Renal cortical epithelial cell (primary cell): ENCODE data around the gene SFT2D1. TPM values are rescaled to one million over a fixed set of nuclear protein-coding genes. Genes with fewer than 3 reads are reported as not detected.
"Not testable (repeated sequence)": the region's sequence is repeated elsewhere in the genome, so short reads cannot be mapped to it uniquely, and the experiment has no call there.

Source experiments
- DNase-seq: peaks from one replicate; pipeline ENCODE4 v3.0.0-alpha.2; 2011; ENCODE audit warnings: low read depth
- total RNA-seq: library from RNA; depleted of rRNA; stranded (reverse); fragments of >200 nt; gene quantifications from 2 replicates; pipeline ENCODE4 v1.2.3, GENCODE V29; 2014

SFT2D1 gene
- total RNA-seq = 49.9 and 69.3 TPM in 2 replicates

DNA sequence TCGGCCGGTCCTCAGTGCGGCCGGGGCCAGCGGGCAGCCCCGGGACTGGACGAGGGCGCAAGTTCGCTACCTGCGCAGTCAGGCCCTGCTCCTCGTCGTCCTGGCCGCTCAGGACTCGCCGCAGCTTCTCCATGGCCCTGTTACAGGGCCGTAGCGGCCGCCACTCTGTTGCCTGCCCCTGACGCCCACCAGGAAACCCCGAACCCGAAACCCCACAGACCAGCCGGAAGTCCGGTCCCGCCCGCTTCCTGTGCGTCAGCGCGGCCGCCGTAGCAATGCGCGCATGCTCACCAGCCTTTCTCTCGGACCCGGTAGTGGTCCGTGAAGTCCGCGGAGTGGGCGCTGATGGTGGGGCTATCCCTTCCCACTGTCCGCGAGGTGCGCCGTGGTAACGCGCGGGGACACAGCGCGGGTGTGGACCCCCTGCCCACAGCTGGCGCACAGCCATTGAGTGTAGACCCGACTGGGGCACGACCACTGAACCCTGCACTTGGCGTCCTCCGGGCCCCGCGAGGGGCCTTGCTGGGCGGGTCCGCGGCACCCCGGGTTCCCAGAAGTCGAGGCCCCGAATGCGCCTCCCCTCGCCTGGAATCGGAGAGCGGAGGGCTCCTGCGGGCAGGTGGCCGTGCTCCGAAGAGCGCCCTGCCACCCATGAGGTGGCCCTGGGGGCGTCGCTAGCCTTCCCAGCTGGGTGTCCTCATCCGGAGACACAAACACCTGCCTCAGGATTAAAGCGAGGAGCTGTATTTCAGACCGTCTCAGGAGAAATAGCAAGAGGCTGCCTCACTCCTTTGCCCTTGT, at the start of gene SFT2D1:
SFT2D1 (minus strand) TSS at position 197 of the 801 bp plus-strand sequence; CDS start at position 133, 64 bp downstream.
- DNase-seq = peak; percentile 55

DNA sequence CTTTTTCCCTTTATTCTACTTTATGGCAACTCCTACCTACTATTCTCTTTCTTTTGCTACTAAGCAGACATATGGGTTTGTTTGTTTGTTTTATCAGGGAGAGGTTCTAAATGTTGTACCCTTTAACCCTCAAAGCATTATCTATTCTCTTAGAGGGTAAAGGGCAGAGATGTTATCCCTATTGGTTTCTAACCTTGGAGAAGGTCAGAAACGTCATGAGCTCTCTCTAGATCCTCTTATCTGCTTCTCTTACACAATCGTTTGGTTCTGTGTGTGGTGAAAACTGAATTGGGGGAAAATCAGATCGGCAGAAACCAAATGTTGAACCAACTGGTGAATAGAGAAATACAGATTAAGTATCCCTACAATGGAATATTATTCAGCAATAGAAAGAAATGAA, 46.8 kb upstream of the SFT2D1 start:
- no peak for DNase-seq

DNA sequence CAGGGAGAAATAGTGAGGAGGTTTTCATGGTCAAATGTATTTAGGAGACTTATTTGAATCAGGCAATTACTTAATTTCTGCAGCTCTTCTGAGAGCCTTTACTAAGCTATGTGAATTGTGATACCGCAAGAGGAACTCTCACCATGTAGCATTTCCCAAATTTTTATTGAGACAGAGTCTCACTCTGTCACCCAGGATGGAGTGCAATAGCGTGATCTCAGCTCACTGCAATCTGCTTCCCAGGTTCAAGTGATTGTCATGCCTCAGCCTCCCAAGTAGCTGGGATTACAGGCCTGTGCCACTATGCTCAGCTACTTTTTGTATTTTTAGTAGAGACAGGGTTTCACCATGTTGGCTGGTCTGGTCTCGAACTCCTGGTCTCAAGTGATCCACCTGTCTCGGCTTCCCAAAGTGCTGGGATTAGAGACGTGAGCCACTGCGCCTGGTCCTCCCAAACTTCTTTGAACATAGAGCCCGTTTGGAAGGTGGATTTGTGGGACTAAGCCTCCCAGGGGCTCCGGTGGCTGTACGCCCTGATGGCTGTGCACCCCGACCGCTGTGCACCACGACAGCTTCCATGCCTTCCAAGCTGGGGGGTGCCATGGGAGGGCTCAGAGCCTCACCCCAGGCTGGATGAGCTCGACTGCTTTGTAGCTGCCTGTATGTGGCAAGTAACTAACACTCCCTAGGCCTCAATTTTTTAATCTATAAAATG, 46.1 kb upstream of the SFT2D1 start:
- DNase-seq = no peak

DNA sequence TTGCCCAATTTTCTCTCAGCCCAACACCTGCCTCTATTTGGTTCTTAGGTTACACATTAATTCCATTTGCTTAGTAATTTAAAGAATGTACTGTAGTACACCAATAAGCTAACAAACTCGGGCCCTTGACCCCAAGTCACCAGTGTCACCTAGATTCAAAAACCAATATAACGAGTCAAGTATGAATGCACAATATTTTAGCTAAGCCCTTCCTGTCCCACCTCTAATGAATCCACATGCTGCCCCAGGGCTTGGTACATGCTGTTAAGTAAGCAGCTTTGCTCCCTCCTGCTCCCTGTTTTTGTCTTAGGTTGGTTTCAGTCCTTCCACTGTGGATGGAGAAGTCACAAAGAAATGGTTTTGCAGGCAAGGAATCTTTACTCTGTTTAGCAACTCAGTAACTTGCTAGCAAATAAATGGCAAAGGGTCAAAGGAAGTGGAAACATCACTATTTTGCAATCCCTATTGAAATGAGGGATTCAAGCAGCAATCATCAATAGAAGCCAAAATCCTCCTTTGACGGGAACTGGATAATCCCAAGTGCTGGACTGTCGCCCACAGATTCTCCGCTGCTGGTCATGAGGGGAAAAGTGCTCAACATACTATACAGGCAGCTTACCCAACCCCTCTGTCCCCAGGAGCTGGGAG, 45.4 kb upstream of the SFT2D1 start:
- peak; percentile 82 for DNase-seq

DNA sequence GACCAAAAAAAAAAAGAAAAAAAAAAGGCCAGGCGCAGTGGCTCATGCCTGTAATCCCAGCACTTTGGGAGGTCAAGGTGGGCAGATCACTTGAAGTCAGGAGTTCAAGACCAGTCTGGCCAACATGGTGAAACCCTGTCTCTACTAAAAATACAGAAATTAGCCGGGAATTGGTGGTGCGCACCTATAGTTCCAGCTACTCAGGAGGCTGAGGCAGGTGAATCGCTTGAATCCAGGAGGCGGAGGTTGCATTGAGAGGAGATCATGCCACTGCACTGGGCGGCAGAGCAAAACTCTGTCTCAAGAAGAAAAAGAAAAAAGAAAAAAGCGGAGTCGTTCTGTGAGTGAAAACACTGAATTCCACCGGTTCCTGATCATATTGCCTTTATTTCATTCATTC, 44.8 kb upstream of the SFT2D1 start:
- DNase-seq = not testable (repeated sequence)

DNA sequence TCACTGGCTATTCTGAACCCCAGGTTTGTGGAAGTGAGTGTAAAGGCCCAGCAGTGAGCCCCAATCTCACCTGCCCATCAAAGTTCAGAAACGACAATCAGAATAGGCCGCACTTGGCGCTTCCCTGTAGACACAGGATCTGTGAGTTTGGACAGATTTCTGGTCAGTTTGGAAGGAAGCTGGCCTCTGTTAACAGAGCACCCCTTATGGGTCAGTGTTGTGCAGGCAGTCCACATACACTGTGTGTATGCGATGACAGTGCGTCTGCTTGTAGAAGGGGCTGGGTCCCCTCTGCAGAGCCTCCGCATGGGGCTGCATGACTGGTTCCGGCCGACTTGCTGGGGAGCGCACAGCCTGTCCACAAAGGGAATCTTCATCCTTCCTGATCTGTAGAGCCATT, 43.8 kb upstream of the SFT2D1 start:
- no peak for DNase-seq

DNA sequence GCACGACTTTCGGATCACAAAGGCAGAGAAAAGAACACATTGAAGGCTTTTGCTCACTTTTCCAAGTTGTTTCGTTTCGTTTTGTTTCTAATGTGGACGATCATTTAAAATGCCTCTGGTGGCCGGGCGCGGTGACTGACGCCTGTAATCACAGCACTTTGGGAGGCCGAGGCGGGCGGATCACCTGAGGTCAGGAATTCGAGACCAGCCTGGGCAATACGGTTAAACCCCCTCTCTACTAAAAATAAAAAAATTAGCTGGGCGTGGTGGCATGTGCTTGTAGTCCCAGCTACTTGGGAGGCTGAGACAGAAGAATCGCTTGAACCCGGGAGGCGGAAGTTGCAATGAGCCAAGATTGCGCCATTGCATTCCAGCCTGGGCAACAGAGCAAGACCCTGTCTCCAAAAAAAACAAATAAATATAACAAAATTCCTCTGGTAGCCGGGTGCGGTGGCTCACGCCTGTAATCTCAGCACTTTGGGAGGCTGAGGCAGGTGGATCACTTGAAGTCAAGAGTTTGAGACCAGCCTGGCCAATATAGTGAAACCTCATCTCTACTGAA, 41.5 kb upstream of the SFT2D1 start:
- DNase-seq = not testable (repeated sequence)

DNA sequence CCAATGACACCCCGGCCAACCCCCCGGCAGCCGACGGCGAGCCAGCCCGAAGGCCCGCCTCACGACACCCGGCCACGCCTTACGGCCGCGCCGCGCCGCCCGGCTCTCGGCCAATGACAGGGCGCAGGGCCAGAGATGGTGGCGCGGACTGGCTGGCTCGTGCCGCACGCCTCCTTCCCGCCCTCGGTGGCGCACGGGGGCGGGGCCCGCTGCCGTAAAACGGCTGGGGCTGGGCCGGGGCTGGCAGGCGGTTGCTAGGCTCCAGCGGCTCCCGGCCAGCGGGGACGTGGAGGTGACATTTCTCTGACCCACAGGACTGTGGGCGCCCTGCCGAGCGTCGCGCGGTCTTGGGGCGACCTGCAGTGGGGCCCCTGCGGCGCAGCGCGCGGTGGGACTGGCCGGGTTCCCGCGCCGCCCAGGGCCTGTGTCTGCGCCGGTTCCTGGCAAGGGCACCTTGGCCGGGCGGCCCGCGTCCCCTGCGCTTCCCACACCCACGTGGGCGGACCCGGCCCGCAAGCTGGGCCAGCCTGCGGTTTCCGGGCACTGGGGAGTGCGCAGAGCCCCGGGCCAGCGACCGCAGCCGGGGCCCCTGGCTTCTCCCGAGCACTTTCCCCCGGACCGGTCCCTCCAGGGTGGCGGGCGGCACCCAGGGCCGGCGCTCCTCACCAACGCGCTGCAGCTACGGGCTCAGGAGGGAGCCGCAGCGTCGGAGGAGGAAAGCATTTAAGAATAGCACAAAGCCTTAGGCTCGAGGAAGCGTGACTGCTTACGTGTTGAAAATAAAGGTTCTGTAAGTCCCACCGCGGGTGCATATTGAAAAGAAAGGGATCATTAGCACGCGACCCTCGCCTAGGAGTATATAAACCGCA, 40.8 kb upstream of the SFT2D1 start, which contains the start of gene MPC1:
MPC1 (minus strand) TSS at position 8 of the 869 bp plus-strand sequence. CDS start 64 bp downstream, outside the sequence.
- peak; percentile 79 for DNase-seq

DNA sequence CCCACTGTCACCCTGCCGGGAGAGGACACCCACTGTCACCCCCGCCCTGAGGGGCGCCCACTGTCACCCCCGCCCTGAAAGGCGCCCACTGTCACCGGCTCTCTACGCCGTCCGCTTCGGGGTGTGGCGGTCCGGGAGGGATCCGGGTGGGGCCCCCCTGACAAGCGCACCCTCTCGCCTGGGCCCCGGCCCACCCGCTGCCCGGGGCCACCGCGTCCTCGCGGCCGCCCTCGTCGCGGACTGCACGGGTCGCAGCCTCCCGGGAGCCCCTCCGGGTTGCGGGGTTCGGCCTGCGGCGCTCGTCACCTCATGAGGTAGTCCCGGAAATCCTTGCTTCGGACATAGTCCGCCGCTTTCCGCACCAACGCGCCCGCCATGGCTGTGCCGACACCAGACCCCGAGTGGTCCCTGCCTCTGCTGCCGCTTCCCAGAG, 40.2 kb upstream of the SFT2D1 start:
- DNase-seq = no peak

DNA sequence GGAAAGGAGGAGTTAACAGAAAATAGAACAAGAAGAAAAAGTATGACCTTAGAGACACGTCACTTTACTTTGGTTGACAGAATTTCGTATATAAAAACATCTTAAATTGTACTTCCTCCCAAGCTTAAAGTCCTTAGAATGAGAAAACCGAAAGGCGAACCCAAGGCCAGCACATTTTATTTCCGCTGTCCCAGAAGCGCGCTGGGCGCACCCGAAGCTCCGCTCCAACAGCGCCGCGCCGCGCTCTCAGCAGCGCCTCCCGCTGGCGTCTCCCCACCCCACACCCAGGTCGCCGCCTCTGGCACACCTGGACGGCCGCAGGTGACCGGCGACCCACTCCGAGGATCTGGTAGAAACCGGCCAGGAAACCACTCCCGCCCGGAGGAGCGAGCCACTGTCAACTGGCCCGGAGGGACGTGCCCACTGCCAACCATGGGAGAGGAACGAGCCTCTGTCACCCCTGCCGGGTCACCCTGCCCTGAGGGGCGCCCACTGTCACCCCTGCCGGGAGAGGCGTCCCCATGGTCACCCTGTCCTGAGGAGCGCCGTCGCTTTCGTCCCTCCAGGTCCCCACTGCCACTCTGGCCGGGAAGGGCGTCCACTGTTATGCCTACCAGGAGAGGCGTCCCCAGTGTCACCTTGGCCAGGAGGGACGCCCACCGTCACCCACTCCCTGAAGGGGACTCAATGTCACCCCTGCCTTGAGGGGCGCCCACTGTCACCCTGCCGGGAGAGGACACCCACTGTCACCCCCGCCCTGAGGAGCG, 39.6 kb upstream of the SFT2D1 start:
- peak; percentile 33 for DNase-seq

DNA sequence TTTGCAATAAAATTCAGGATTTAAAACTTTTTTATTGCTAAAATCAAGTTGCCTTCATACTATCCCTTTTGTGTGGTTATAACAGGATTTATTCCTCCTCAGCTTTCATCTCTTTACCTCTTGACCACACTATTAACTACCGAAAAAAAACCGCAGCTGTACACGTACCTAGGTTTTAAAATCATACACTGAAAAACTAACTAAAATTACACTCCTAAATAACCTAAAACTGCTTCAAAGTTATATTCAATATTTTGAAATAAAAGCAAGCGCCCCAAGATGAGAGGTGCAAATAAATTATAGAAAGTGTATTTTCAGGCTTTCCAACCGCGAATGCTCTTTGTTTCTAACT, 39.0 kb upstream of the SFT2D1 start:
- no peak for DNase-seq

DNA sequence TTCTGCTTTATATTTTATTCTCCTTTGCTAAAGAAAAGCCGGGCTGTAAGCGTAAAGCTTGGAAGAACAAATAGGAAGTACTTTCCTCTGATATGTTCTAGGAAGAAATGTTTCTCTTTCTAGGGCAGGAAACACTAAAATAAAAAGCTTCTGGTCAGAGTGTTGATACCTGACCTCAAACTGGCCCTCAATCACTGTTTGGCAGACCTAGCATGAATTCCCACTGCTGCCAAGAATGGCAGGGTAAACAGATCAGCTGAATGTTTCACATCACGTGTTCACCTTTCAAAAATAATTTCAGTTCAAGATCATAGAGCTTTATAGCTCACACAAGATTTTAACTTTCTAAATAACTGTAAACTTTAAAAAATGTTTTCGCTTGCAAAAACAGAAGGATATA, 37.5 kb upstream of the SFT2D1 start:
- DNase-seq = peak; percentile 16

DNA sequence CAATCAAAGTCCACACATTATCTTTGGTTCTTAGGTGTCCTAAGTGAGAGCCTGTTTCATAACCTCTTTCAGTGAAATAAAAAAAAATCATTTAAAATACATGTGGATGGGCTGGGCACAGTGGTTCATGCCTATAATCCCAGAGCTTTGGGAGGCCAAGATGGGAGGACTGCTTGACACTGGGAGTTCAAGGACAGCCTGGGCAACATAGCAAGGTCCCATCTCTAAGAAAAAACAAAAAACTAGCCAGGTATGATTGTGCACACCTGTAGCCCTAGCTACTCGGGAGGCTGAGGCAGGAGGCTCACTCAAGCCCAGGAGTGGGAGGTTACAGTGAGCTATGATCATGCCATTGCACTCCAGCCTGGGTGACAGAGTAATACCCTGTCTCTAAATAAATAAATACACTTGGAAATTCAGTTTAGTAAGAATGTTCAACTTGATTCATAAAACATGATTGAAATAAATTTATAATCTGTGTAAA, 36.8 kb upstream of the SFT2D1 start:
- DNase-seq = no peak

DNA sequence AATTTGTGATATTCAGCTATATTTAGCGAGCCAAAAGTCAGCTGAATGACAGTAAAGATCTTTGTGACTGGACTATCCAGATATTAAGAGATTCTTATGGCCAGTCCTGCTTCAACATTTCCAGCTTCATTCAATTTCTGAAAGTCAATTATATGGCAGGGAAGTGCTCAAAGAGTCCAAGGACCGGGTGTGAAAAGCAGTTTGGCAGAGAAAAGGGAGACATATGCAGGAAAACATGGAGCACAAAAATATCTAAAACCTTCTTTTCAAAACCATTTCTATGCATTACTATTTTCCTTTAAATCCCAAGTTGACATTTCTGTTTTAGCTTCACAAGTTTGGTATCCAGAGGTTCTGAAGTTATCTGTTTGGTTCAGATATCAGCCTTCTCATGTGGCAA, 35.4 kb upstream of the SFT2D1 start:
- DNase-seq = no peak

DNA sequence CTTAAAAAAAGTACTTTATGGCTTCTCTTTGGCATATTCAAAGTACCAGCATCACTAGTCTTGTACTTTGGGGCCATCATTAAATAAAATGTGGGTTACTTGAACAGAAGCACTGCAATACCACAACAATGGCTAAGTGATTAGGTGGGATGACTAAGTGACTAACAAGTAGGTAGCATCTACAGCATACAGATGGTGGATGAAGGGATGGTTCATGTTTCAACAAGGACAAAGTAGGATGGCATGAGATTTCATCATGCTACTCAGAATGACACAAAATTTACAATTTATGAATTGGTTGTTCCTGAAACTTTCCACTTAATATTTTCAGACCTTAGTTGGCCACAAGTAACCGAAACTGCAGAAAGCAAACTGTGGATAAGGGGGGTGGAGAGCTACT, 32.7 kb upstream of the SFT2D1 start:
- no peak for DNase-seq

DNA sequence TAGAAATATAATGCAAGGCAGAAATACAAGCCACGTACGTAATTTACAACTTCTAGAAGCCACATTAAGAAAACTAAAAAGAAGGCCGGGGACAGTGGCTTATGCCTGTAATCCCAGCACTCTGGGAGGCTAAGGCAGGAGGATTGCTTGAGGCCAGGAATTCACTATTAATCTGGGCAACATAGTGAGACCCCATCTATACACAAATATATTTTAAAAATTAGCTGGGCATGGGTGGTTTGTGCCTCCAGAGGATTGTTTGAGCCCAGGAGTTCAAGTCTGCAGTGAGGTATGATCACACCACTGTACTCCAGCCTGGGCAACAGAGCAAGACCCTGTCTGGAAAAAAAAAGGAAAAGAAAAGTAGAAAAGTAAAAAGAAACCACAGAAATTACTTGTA, 28.1 kb upstream of the SFT2D1 start:
- no peak for DNase-seq

DNA sequence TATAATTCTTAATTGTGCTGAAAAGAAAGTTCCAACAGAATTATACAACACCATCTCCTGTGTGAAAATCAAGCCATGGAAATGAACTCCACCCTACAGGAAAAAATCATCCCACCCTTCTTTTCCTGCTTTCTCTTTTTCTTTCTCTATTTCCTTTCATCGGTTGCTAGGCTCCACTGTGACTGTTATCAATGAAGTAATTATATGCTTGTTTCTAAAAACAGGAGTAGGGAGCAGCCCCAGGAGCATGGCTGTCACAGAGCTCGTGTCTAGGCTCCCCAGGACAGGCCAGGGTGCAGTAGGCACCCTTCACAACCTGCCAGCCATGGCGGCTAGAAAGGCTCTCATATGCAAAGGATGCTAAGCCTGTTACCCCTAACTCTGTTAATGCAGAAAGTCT, 27.4 kb upstream of the SFT2D1 start:
- DNase-seq = no peak

DNA sequence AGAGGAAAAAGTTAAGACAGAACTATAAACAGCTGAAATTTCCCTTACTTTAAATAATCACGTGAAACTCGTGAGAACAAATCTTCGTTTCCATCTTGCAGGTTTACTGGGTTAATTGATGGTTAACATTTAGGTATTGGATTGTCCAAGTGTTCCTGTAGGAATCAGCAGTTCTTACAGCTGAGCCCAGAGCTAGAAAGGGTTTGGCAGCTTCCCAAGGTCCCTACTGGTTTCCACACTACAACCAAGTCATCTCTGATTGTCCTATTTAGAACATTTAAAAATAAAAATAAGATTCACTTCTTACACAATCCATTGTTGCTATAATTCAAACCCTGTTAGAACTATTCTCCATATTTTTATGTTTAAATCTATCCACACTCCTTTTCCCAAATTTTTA, 24.6 kb upstream of the SFT2D1 start:
- no peak for DNase-seq

DNA sequence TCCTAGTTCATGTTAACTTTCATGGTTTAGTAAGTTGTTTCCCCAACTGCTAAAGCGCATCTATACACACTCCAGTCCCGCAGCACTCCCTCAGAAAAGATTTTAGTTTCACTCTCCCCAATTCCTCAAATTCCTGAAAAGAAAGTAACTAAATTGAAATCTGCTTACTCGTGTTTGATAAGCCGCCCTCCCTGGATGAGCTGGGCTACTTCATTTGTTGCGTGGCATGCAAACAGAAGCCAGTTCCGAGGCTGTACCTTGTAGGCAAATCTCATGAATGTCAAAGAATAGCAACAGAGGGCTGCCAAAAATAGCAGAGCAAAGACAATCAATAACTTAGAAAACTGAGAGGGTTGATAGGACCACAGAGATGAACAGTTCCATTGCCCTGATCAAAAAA, 23.5 kb upstream of the SFT2D1 start:
- no peak for DNase-seq

DNA sequence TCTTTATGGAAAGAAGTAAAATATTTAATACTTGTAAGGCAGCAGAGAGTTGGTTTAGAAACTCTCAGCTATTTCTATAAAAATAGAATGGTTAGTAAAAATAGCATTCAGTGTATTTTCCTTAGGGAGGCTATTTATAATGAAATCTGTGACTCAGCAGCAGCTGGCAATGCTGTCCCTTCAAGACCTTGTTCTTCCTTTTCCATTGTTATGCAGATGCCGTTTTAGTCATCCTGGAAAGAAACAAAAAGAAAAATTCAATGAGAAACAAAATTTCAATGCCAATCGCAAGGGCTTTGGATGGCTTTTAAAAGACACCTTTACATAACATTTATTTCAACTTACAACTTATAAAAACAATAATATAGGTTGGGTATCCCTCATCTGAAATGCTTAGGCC, 22.9 kb upstream of the SFT2D1 start:
- DNase-seq = no peak
